GM06990 (cell line): Measurements from ENCODE around the gene SLC39A13.

Experiments
- DNase-seq: peaks from one replicate; pipeline ENCODE4 v3.0.0-alpha.2; 2011; ENCODE audit not compliant: insufficient read length; ENCODE audit errors: extremely low read depth
- H3K27me3 ChIP-seq: replicated peaks from 2 replicates; pipeline ENCODE4 v1.6.0; 2011; ENCODE audit warnings: low read length; ENCODE audit not compliant: control insufficient read depth, insufficient read depth
- H3K36me3 ChIP-seq: 2 replicates; pipeline ENCODE4 v1.5.1; 2011; ENCODE audit warnings: low read length; ENCODE audit not compliant: control insufficient read depth, insufficient read depth
- H3K4me3 ChIP-seq: replicated peaks from 2 replicates; pipeline ENCODE4 v1.5.1; 2011; ENCODE audit warnings: low read depth, mild to moderate bottlenecking, control low read depth, low read length
- CTCF ChIP-seq: IDR thresholded peaks from 2 replicates; pipeline ENCODE4 v1.5.1; 2011; ENCODE audit warnings: low read length, control low read depth, mild to moderate bottlenecking, inconsistent platforms; ENCODE audit not compliant: insufficient read depth, poor library complexity, severe bottlenecking

SLC39A13 gene

GRCh38 chr11:47413351-47413750 is 5.0 kb downstream of the SLC39A13 start:
- DNase-seq, result no peak

GRCh38 chr11:47413908-47414684 is 5.7 kb downstream of the SLC39A13 start:
- no peak for DNase-seq
- Histone ChIP-seq H3K36me3 (peaks cover 22% of the 10 kb centered on the region), H3K4me3 (no peak overlapping the region), H3K27me3 (no peaks in the 10 kb centered on the region)
- no peak for TF ChIP-seq CTCF

More at GRCh38 chr11:47413351-47413750, 5.0 kb downstream of the SLC39A13 start:
- peaks cover 20% of the 10 kb centered on the region for H3K36me3 ChIP-seq
- H3K27me3 ChIP-seq, result no peaks in the 10 kb centered on the region
- TF ChIP-seq CTCF, result no peak
- no peak overlapping the region for H3K4me3 ChIP-seq

- DNase-seq, result no peak
- Histone ChIP-seq H3K27me3 (no peaks in the 10 kb centered on the region), H3K4me3 (no peak overlapping the region), H3K36me3 (peaks cover 22% of the 10 kb centered on the region)
- no peak for TF ChIP-seq CTCF
Observed at GRCh38 chr11:47414685-47415070, 6.3 kb downstream of the SLC39A13 start.

GRCh38 chr11:47415091-47415854 is 6.9 kb downstream of the SLC39A13 start:
- no peak for TF ChIP-seq CTCF
- no peaks in the 10 kb centered on the region for H3K27me3 ChIP-seq
- DNase-seq, result no peak
- H3K4me3 ChIP-seq, result no peak overlapping the region
- peaks cover 27% of the 10 kb centered on the region for H3K36me3 ChIP-seq

GRCh38 chr11:47415949-47416472 is 7.6 kb downstream of the SLC39A13 start:
- no peaks in the 10 kb centered on the region for H3K27me3 ChIP-seq
- H3K36me3 ChIP-seq, result peaks cover 32% of the 10 kb centered on the region
- no peak for DNase-seq
- no peak for TF ChIP-seq CTCF
- H3K4me3 ChIP-seq, result no peak overlapping the region
